IMR-90 (cell line): ENCODE measurements around the gene RASSF3. TPM values are rescaled to one million over a fixed set of nuclear protein-coding genes. Genes with fewer than 3 reads are reported as not detected.

Source experiments
- ATAC-seq: fragments of 200-7000 bp; cut with Tn5 transposase; 2 replicates; pipeline ENCODE4 v1.9.1; 2020; ENCODE audit warnings: low read depth, mild to moderate bottlenecking, moderate library complexity
- BruUV-seq: library from RNA; stranded (reverse); fragments of 400-500 nt; replicated peaks from 2 replicates; lab custom pipeline; 2021; lab: Mats Ljungman, UMichigan
- CTCF ChIA-PET: fragments of 300-600 bp; formaldehyde crosslinking; extraction: SDS; loops from one replicate; lab custom pipeline; 2021; ENCODE audit warnings: antibody characterized with exemption; lab: Yijun Ruan, JAX
- POLR2A ChIA-PET: fragments of 300-600 bp; sonication (Branson Sonifier 250); formaldehyde crosslinking; loops from one replicate; lab custom pipeline; 2022; ENCODE audit warnings: antibody characterized with exemption; ENCODE audit not compliant: unreplicated experiment; lab: Charles Lee
- DNase-seq: peaks from one replicate; pipeline ENCODE4 v3.0.0; 2013
- H2AFZ ChIP-seq: replicated peaks from 2 replicates; pipeline ENCODE3; 2013; ENCODE audit warnings: low read length, mild to moderate bottlenecking; ENCODE audit not compliant: poor library complexity
- H2AK5ac ChIP-seq: 2 replicates; pipeline ENCODE4 v1.6.1; 2013; ENCODE audit warnings: low read depth, low read length, inconsistent platforms
- H2AK9ac ChIP-seq: replicated peaks from 2 replicates; pipeline ENCODE3; 2013; ENCODE audit warnings: mild to moderate bottlenecking, low read depth, low read length, moderate library complexity; ENCODE audit not compliant: poor library complexity
- H2BK120ac ChIP-seq: 2 replicates; pipeline ENCODE4 v1.6.1; 2013; ENCODE audit warnings: low read depth, low read length, inconsistent platforms
- H2BK15ac ChIP-seq: 3 replicates; pipeline ENCODE4 v1.6.1; 2013; ENCODE audit warnings: low read depth, low read length, inconsistent platforms
- H2BK20ac ChIP-seq: 2 replicates; pipeline ENCODE4 v1.6.1; 2013; ENCODE audit warnings: low read depth, mild to moderate bottlenecking, inconsistent platforms, low read length, moderate library complexity
- H2BK5ac ChIP-seq: 2 replicates; pipeline ENCODE4 v1.6.1; 2013; ENCODE audit warnings: mild to moderate bottlenecking, low read depth, low read length, inconsistent platforms; ENCODE audit not compliant: poor library complexity, severe bottlenecking
- H3K14ac ChIP-seq: replicated peaks from 2 replicates; pipeline ENCODE4 v1.6.1; 2013; ENCODE audit warnings: low read depth, low read length, inconsistent platforms
- H3K18ac ChIP-seq: 2 replicates; pipeline ENCODE4 v1.6.1; 2013; ENCODE audit warnings: low read depth, low read length, control low read depth
- H3K23ac ChIP-seq: 2 replicates; pipeline ENCODE4 v1.6.1; 2013; ENCODE audit warnings: low read depth, low read length, inconsistent platforms
- H3K27ac ChIP-seq: 2 replicates; pipeline ENCODE4 v1.5.1; 2013; ENCODE audit warnings: mild to moderate bottlenecking, control low read depth, low read length; ENCODE audit not compliant: insufficient read depth
- H3K27me3 ChIP-seq: 2 replicates; pipeline ENCODE4 v1.6.1; 2013; ENCODE audit warnings: low read length; ENCODE audit not compliant: control insufficient read depth, insufficient read depth
- H3K36me3 ChIP-seq: 2 replicates; pipeline ENCODE4 v1.6.1; 2013; ENCODE audit warnings: low read length, mixed read lengths; ENCODE audit not compliant: control insufficient read depth, insufficient read depth
- H3K4ac ChIP-seq: 2 replicates; pipeline ENCODE4 v1.6.1; 2013; ENCODE audit warnings: low read depth, low read length, inconsistent platforms
- H3K4me1 ChIP-seq: 2 replicates; pipeline ENCODE4 v1.6.1; 2013; ENCODE audit warnings: low read length, mixed read lengths; ENCODE audit not compliant: control insufficient read depth, insufficient read depth
- H3K4me2 ChIP-seq: 2 replicates; pipeline ENCODE4 v1.6.1; 2013; ENCODE audit warnings: low read depth, mild to moderate bottlenecking, control low read depth, low read length, moderate library complexity
- H3K4me3 ChIP-seq: 2 replicates; pipeline ENCODE4 v1.5.1; 2013; ENCODE audit warnings: low read depth, mild to moderate bottlenecking, control low read depth, low read length, moderate library complexity; ENCODE audit not compliant: insufficient read depth
- H3K56ac ChIP-seq: 2 replicates; pipeline ENCODE4 v1.6.1; 2013; ENCODE audit warnings: low read length, inconsistent platforms; ENCODE audit not compliant: insufficient read depth; ENCODE audit errors: extremely low read depth
- H3K79me1 ChIP-seq, 2 experiments: 2 replicates each; pipeline ENCODE4 v1.6.1; 2013; ENCODE audit warnings: low read length in 2 of 2, inconsistent platforms in 1 of 2, low read depth in 1 of 2
- H3K9ac ChIP-seq: 2 replicates; pipeline ENCODE4 v1.6.1; 2013; ENCODE audit warnings: low read depth, low read length, control low read depth
- H3K9me1 ChIP-seq: 2 replicates; pipeline ENCODE4 v1.6.1; 2013; ENCODE audit warnings: low read length, inconsistent platforms; ENCODE audit not compliant: insufficient read depth
- H3K9me3 ChIP-seq: 2 replicates; pipeline ENCODE4 v1.6.1; 2013; ENCODE audit warnings: low read length; ENCODE audit not compliant: control insufficient read depth, insufficient read depth
- H4K20me1 ChIP-seq: 2 replicates; pipeline ENCODE4 v1.6.1; 2013; ENCODE audit warnings: low read length, inconsistent platforms; ENCODE audit not compliant: insufficient read depth
- H4K5ac ChIP-seq: 2 replicates; pipeline ENCODE4 v1.6.1; 2013; ENCODE audit warnings: mild to moderate bottlenecking, low read depth, low read length, control low read depth
- H4K8ac ChIP-seq, 2 experiments: 2 replicates each; pipeline ENCODE4 v1.6.1; 2013; ENCODE audit warnings: low read depth in 2 of 2, low read length in 2 of 2, control low read depth in 1 of 2, inconsistent platforms in 1 of 2
- H4K91ac ChIP-seq: 2 replicates; pipeline ENCODE4 v1.6.1; 2013; ENCODE audit warnings: low read depth, low read length, inconsistent platforms; ENCODE audit not compliant: insufficient read depth
- BHLHE40 ChIP-seq: fragments of 150-350 bp; IDR thresholded peaks from 2 replicates; pipeline ENCODE4 v1.6.1; 2016; ENCODE audit warnings: mild to moderate bottlenecking, low read depth, low read length
- CEBPB ChIP-seq: IDR thresholded peaks from 2 replicates; pipeline ENCODE4 v1.6.1; 2012; ENCODE audit warnings: low read depth, low read length, improper control_type of control experiment
- CHD1 ChIP-seq: IDR thresholded peaks from 2 replicates; pipeline ENCODE4 v1.6.1; 2012; ENCODE audit warnings: low read depth, low read length, improper control_type of control experiment
- ELK1 ChIP-seq: fragments of 150-350 bp; IDR thresholded peaks from 2 replicates; pipeline ENCODE4 v1.6.1; 2016; ENCODE audit warnings: low read depth, mild to moderate bottlenecking, low read length, moderate library complexity, borderline replicate concordance
- FOS ChIP-seq: fragments of 150-350 bp; IDR thresholded peaks from 2 replicates; pipeline ENCODE4 v1.6.1; 2016; ENCODE audit warnings: low read depth, low read length
- MAFK ChIP-seq: IDR thresholded peaks from 2 replicates; pipeline ENCODE4 v1.6.1; 2012; ENCODE audit warnings: low read depth, low read length, improper control_type of control experiment
- MAZ ChIP-seq: IDR thresholded peaks from 2 replicates; pipeline ENCODE4 v1.6.1; 2012; ENCODE audit warnings: low read depth, mild to moderate bottlenecking, low read length, improper control_type of control experiment, moderate library complexity, borderline replicate concordance
- MXI1 ChIP-seq: IDR thresholded peaks from 2 replicates; pipeline ENCODE4 v1.6.1; 2012; ENCODE audit warnings: low read depth, mild to moderate bottlenecking, low read length, moderate library complexity, borderline replicate concordance
- POLR2A ChIP-seq: IDR thresholded peaks from 2 replicates; pipeline ENCODE4 v1.6.1; 2012; ENCODE audit warnings: mild to moderate bottlenecking, low read depth, low read length
- RAD21 ChIP-seq: IDR thresholded peaks from 2 replicates; pipeline ENCODE4 v1.6.1; 2012; ENCODE audit warnings: low read length, improper control_type of control experiment
- RCOR1 ChIP-seq: IDR thresholded peaks from 2 replicates; pipeline ENCODE4 v1.6.1; 2012; ENCODE audit warnings: mild to moderate bottlenecking, low read length, improper control_type of control experiment; ENCODE audit not compliant: insufficient replicate concordance
- RFX5 ChIP-seq: IDR thresholded peaks from 2 replicates; pipeline ENCODE4 v1.8.0; 2012; ENCODE audit warnings: low read depth, mild to moderate bottlenecking, low read length, moderate library complexity
- SMC3 ChIP-seq: fragments of 150-350 bp; IDR thresholded peaks from 2 replicates; pipeline ENCODE4 v1.6.1; 2016; ENCODE audit warnings: low read depth, mild to moderate bottlenecking, antibody characterized with exemption, low read length, moderate library complexity
- WGBS, 2 experiments: methylation state at CpG; one replicate each; pipeline versions ENCODE4 v1.1.5 to v1.1.7; 2013; ENCODE audit warnings: missing lambda C conversion rate in 2 of 2; ENCODE audit not compliant: insufficient read length in 1 of 2; ENCODE audit errors: extremely low coverage in 2 of 2; 5-methylcytosine and 5-hydroxymethylcytosine counted together
- dilution Hi-C: fragments of 300-500 bp; cut with HindIII; formaldehyde crosslinking; loops from one replicate; pipeline ENCODE4 v1.14.3; 2018; ENCODE audit warnings: low sequenced_read_pairs; ENCODE audit not compliant: unreplicated experiment
- in situ Hi-C: fragments of 300-500 bp; cut with MboI; formaldehyde crosslinking; loops from 3 replicates; pipeline ENCODE4 v1.14.3; 2019; ENCODE audit warnings: low sequenced_read_pairs, inconsistent platforms, mixed read lengths
- intact Hi-C: fragments of 100-400 bp; cut with micrococcal nuclease; formaldehyde crosslinking; loops from 2 replicates; pipeline ENCODE4 v1.10.0; 2022
- polyA plus RNA-seq, 3 experiments: library from polyadenylated mRNA; depleted of rRNA; stranded (reverse); fragments of >200 nt; gene quantifications; 2 replicates each; pipeline ENCODE4 v1.2.3, GENCODE V29; 2012; ENCODE audit warnings: low replicate concordance in 1 of 3
- total RNA-seq: library from RNA; depleted of rRNA; stranded (reverse); fragments of >200 nt; gene quantifications from 2 replicates; pipeline ENCODE4 v1.2.3, GENCODE V29; 2012

The RASSF3 gene
- total and polyA plus RNA-seq, 2 of the 4 experiments (the other 2 are of a cell fraction) = 18.7 to 39.3 TPM

GRCh38 chr12:64634508-64635092, 24.3 kb downstream of the RASSF3 start (continued):
- TF ChIP-seq RAD21 = no peak

DNA sequence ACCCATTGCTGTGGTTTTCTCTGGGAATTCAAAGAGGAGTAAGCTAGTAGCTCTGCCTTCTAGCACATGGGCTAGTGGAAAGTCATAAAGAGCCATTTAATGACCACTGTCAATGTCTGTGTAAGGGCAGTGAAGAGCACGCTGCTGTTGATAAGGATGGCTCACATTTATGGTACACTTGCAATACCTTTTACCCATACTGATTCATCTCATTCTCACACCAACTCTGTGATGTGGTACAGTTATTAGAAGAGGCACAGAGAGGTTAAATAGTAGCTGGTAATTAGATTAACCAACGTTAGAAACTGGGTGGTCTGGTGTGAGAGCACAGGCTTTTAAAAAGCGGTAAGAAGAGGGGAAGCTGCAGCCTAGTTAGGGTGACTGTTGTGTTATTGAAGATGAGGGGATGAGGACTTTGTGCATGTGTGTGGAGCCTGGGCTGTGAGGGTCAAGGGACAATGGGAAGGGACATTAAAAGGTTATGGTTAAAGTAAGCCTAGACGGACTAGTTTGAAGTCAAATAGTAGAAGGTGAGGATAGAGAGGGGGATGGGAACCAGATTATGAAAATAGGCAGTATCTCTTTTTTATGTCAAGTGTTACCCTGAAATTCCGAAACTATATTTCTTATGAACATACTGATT, 25.2 kb downstream of the RASSF3 start:
- peak overlapping the region; percentile 65 for H2BK20ac ChIP-seq
- peaks cover 10% of the 10 kb centered on the region for H3K4me1 ChIP-seq
- H3K9me1 ChIP-seq = peaks cover 21% of the 10 kb centered on the region
- H3K36me3 ChIP-seq = peaks cover 1% of the 10 kb centered on the region
- H3K4ac ChIP-seq = no peak overlapping the region
- POLR2A ChIA-PET = no interaction called here
- H3K9me3 ChIP-seq = peaks cover 7% of the 10 kb centered on the region
- H3K9ac ChIP-seq = no peak overlapping the region
- H4K91ac ChIP-seq = peak overlapping the region; percentile 24; the same call in 1 of the 2 replicates
- H3K18ac ChIP-seq = peak overlapping the region; percentile 79; the same call in 1 of the 2 replicates
- H3K27me3 ChIP-seq = no peaks in the 10 kb centered on the region
- no peak overlapping the region for H2AFZ ChIP-seq
- peak overlapping the region; percentile 22; the same call in 1 of the 2 replicates for H3K14ac ChIP-seq
- peak overlapping the region; percentile 22 for H3K23ac ChIP-seq
- 51% methylated on average over 2 of the region's 5 CpGs; no CpG with 5 or more reads in 1 of the 2 experiments for WGBS, 2 experiments
- peak overlapping the region in 1 of 2 experiments; percentile 56; a peak in 2 of 4 replicates for H4K8ac ChIP-seq
- H4K20me1 ChIP-seq = peaks cover 30% of the 10 kb centered on the region; the same call in 1 of the 2 replicates
- no peak overlapping the region for H3K27ac ChIP-seq
- H2BK5ac ChIP-seq = peak overlapping the region; percentile 14
- in situ Hi-C loops = no loop called here
- no peak for ATAC-seq
- DNase-seq = no peak
- H2AK9ac ChIP-seq = no peak overlapping the region
- H2AK5ac ChIP-seq = peak overlapping the region; percentile 81; the same call in 1 of the 2 replicates
- dilution Hi-C loops = no loop called here
- no peak overlapping the region for H2BK15ac ChIP-seq
- no peak overlapping the region for H3K4me2 ChIP-seq
- peaks cover 42 to 89% of the 10 kb centered on the region in 2 experiments for H3K79me1 ChIP-seq
- CTCF ChIA-PET = no interaction called here
- intact Hi-C loops = no loop called here
- BruUV-seq = no TSS peak
- peak overlapping the region; percentile 19; the same call in 1 of the 2 replicates for H2BK120ac ChIP-seq
- no peak overlapping the region for H3K56ac ChIP-seq
- no peak overlapping the region for H3K4me3 ChIP-seq
- peak overlapping the region; percentile 59; the same call in 1 of the 2 replicates for H4K5ac ChIP-seq
- TF ChIP-seq FOS (no peak), RCOR1 (no peak), RAD21 (no peak), POLR2A (no peak), ELK1 (no peak), MXI1 (no peak), SMC3 (no peak), RFX5 (no peak), MAZ (no peak), MAFK (no peak), BHLHE40 (no peak), CEBPB (no peak), CHD1 (no peak)
